GM12864 (cell line): Measurements from ENCODE around the gene NT5C3B.
"Not testable (repeated sequence)": the region's sequence is repeated elsewhere in the genome, so short reads cannot be mapped to it uniquely, and the experiment has no call there.

ENCODE experiments used
- DNase-seq: peaks from one replicate; pipeline ENCODE4 v3.0.0-alpha.2; 2011; ENCODE audit warnings: low read depth
- H3K4me3 ChIP-seq: 2 replicates; pipeline ENCODE4 v1.5.1; 2011; ENCODE audit warnings: mild to moderate bottlenecking, low read depth, low read length, control low read depth
- CTCF ChIP-seq: IDR thresholded peaks from 2 replicates; pipeline ENCODE4 v1.5.1; 2011; ENCODE audit warnings: low read depth, mild to moderate bottlenecking, moderate library complexity, low read length, control low read depth, inconsistent platforms; ENCODE audit errors: missing control alignments

Gene NT5C3B

GRCh38 chr17:41835800-41836549 lies at the start of gene NT5C3B:
Gene NT5C3B (minus strand): TSS chr17:41836232. CDS start chr17:41836193, 39 bp downstream.
- no peak for DNase-seq
- peak within 1 kb of the TSS; percentile 73 for H3K4me3 ChIP-seq
- TF ChIP-seq CTCF = no peak

DNA sequence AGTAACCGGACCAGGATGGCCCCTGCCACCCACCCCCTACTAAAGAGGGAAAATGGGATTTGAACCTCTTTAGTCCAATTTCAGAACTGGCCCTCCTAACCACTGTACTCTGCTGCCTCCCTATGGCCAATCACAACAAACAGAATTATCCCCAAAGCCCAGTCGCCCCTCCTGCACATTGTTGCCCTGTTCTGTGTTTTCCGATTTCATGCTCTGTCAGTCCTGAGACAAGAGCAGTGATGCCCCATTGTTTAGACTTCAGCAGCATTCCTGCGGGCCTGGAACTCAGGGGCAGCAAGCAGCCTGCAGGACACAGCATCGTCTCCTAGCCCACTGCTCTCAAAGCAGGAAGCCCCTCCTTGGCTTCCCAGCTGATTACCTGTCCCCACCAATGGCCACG lies 49.7 kb upstream of the NT5C3B start:
- DNase-seq = no peak
- H3K4me3 ChIP-seq = no peak overlapping the region
- TF ChIP-seq CTCF = peak; percentile 19

DNA sequence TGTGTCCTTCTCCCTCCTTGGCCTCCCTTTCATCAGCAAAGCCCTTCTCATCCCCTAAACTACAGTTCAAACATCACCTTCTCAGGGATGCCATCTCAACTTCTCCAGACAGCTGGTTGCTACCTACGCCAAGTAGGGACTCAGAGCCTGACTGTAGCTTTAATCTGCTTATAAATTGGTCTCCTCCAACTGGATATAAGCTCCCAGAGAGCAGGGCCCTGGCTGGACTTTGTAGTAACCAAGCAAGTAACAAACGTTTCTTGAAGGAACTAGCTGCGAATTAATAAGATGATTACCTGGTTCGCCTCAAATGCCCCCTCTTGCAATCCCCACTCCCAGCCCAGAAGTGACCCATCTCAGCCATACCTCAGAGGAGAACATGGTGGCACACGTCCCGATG lies 46.7 kb upstream of the NT5C3B start:
- no peak for TF ChIP-seq CTCF
- no peak for DNase-seq
- no peak overlapping the region for H3K4me3 ChIP-seq

- no peak for DNase-seq
- H3K4me3 ChIP-seq = no peak overlapping the region
Observed at GRCh38 chr17:41880130-41880529, 44.1 kb upstream of the NT5C3B start.

GRCh38 chr17:41874293-41874670 lies 38.2 kb upstream of the NT5C3B start:
- H3K4me3 ChIP-seq, DNase-seq: not testable (repeated sequence)

More at GRCh38 chr17:41880130-41880529, 44.1 kb upstream of the NT5C3B start:
- no peak for TF ChIP-seq CTCF

- no peak for TF ChIP-seq CTCF
- no peak overlapping the region for H3K4me3 ChIP-seq
- DNase-seq = no peak
Observed at GRCh38 chr17:41873559-41874292, 37.7 kb upstream of the NT5C3B start.

- no peak for TF ChIP-seq CTCF
- no peak for DNase-seq
- no peak overlapping the region for H3K4me3 ChIP-seq
Observed at GRCh38 chr17:41871789-41872188, 35.8 kb upstream of the NT5C3B start.
